ENCODE data around the gene RASA3.

RASA3 gene

GRCh38 chr13:113955691-113956090, 176.7 kb downstream of the RASA3 start:
- no peak overlapping the region for H3K27ac ChIP-seq (replicated peaks)
- DNase-seq (ENCODE audit: low read depth in 1 of 2, low spot score in 1 of 2), result no peak
- no peak for TF ChIP-seq SPI1 (IDR thresholded peaks at IDR 0.05; ENCODE audit: borderline replicate concordance, low read depth)
- TF ChIP-seq GABPA (IDR thresholded peaks at IDR 0.05; ENCODE audit: low read depth), result no peak
- TF ChIP-seq, protein P1, sequence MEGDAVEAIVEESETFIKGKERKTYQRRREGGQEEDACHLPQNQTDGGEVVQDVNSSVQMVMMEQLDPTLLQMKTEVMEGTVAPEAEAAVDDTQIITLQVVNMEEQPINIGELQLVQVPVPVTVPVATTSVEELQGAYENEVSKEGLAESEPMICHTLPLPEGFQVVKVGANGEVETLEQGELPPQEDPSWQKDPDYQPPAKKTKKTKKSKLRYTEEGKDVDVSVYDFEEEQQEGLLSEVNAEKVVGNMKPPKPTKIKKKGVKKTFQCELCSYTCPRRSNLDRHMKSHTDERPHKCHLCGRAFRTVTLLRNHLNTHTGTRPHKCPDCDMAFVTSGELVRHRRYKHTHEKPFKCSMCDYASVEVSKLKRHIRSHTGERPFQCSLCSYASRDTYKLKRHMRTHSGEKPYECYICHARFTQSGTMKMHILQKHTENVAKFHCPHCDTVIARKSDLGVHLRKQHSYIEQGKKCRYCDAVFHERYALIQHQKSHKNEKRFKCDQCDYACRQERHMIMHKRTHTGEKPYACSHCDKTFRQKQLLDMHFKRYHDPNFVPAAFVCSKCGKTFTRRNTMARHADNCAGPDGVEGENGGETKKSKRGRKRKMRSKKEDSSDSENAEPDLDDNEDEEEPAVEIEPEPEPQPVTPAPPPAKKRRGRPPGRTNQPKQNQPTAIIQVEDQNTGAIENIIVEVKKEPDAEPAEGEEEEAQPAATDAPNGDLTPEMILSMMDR (IDR thresholded peaks at IDR 0.05; ENCODE audit: insufficient read depth, low read length), result no peak
- TF ChIP-seq, protein P2, sequence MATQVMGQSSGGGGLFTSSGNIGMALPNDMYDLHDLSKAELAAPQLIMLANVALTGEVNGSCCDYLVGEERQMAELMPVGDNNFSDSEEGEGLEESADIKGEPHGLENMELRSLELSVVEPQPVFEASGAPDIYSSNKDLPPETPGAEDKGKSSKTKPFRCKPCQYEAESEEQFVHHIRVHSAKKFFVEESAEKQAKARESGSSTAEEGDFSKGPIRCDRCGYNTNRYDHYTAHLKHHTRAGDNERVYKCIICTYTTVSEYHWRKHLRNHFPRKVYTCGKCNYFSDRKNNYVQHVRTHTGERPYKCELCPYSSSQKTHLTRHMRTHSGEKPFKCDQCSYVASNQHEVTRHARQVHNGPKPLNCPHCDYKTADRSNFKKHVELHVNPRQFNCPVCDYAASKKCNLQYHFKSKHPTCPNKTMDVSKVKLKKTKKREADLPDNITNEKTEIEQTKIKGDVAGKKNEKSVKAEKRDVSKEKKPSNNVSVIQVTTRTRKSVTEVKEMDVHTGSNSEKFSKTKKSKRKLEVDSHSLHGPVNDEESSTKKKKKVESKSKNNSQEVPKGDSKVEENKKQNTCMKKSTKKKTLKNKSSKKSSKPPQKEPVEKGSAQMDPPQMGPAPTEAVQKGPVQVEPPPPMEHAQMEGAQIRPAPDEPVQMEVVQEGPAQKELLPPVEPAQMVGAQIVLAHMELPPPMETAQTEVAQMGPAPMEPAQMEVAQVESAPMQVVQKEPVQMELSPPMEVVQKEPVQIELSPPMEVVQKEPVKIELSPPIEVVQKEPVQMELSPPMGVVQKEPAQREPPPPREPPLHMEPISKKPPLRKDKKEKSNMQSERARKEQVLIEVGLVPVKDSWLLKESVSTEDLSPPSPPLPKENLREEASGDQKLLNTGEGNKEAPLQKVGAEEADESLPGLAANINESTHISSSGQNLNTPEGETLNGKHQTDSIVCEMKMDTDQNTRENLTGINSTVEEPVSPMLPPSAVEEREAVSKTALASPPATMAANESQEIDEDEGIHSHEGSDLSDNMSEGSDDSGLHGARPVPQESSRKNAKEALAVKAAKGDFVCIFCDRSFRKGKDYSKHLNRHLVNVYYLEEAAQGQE (IDR thresholded peaks at IDR 0.05; ENCODE audit: insufficient replicate concordance, low read depth), result no peak
- no peak for TF ChIP-seq POLR2AphosphoS5 (IDR thresholded peaks at IDR 0.05; ENCODE audit: low read depth)
- no peaks in the 10 kb centered on the region for H3K27me3 ChIP-seq (ENCODE audit: insufficient read depth, poor library complexity, severe bottlenecking)
- H3K4me3 ChIP-seq (replicated peaks; ENCODE audit: insufficient read depth, low read length), result no peak overlapping the region

DNA sequence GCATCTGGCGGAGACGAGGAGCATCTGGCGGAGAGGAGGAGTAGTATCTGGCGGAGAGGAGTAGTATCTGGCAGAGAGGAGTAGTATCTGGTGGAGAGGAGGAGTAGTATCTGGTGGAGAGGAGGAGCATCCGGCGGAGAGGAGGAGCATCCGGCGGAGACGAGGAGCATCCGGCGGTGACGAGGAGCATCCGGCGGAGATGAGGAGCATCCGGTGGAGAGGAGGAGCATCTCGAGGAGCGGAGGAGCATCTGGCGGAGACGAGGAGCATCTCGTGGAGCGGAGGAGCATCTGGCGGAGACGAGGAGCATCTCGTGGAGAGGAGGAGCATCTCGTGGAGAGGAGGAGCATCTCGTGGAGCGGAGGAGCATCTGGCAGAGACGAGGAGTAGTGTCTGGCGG, 177.2 kb downstream of the RASA3 start:
- no peak overlapping the region for H3K4me3 ChIP-seq (replicated peaks; ENCODE audit: insufficient read depth, low read length)
- no peaks in the 10 kb centered on the region for H3K27me3 ChIP-seq (ENCODE audit: insufficient read depth, poor library complexity, severe bottlenecking)
- no peak for DNase-seq (ENCODE audit: low read depth in 1 of 2, low spot score in 1 of 2)
- no peak for TF ChIP-seq GABPA (IDR thresholded peaks at IDR 0.05; ENCODE audit: low read depth)
- TF ChIP-seq, protein P2 (IDR thresholded peaks at IDR 0.05; ENCODE audit: insufficient replicate concordance, low read depth), result no peak
- TF ChIP-seq SPI1 (IDR thresholded peaks at IDR 0.05; ENCODE audit: borderline replicate concordance, low read depth), result no peak
- TF ChIP-seq, protein P1 (IDR thresholded peaks at IDR 0.05; ENCODE audit: insufficient read depth, low read length), result no peak
- TF ChIP-seq POLR2AphosphoS5 (IDR thresholded peaks at IDR 0.05; ENCODE audit: low read depth), result no peak
- H3K27ac ChIP-seq (replicated peaks), result no peak overlapping the region

GRCh38 chr13:113954046-113954835, 178.2 kb downstream of the RASA3 start:
- DNase-seq (ENCODE audit: low read depth in 1 of 2, low spot score in 1 of 2), result no peak
- H3K27ac ChIP-seq (replicated peaks), result no peak overlapping the region
- no peaks in the 10 kb centered on the region for H3K27me3 ChIP-seq (ENCODE audit: insufficient read depth, poor library complexity, severe bottlenecking)
- no peak overlapping the region for H3K4me3 ChIP-seq (replicated peaks; ENCODE audit: insufficient read depth, low read length)
- TF ChIP-seq GABPA (IDR thresholded peaks at IDR 0.05; ENCODE audit: low read depth) (no peak), SPI1 (IDR thresholded peaks at IDR 0.05; ENCODE audit: borderline replicate concordance, low read depth) (no peak), POLR2AphosphoS5 (IDR thresholded peaks at IDR 0.05; ENCODE audit: low read depth) (no peak)
- TF ChIP-seq, protein P2 (IDR thresholded peaks at IDR 0.05; ENCODE audit: insufficient replicate concordance, low read depth), result no peak
- TF ChIP-seq, protein P1 (IDR thresholded peaks at IDR 0.05; ENCODE audit: insufficient read depth, low read length), result no peak
